Measurements from ENCODE around the gene CCDC47. TPM values are rescaled to one million over a fixed set of nuclear protein-coding genes. Genes with fewer than 3 reads are reported as not detected.

CCDC47 gene
- total and polyA plus RNA-seq, 2 donors (not counting 1 experiment from before 2014, with no cell fraction given), result 7.4 to 39.7 TPM

DNA sequence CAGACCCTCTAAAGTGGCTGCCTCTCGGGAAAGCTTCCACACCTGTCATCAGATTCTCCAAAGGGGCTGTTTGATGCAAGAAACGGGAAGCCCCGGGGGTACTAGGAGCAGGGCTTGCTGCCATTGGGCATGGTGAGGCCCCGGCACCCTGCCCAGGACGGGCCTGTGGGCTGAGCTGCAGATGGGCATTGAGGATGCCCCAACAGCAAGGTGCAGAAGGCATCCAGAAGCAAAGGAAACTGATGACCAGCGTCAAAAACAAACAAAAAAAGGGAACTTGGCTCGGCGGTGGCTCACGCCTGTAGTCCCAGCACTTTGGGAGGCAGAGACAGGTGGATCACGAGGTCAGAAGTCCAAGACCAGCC, 72.0 kb downstream of the CCDC47 start:
- DNase-seq, result peak; percentile 69
- H3K4me1 Mint-ChIP-seq, result peaks cover 68% of the 10 kb centered on the region
- H3K79me2 ChIP-seq (ENCODE audit: control insufficient read depth, insufficient read depth, low read length), result peaks cover 56% of the 10 kb centered on the region

More for the DNA sequence above, 72.0 kb downstream of the CCDC47 start:
- Histone ChIP-seq H3K9ac (ENCODE audit: low read length) (peak overlapping the region; percentile 64), H3K27ac (ENCODE audit: low read length in 2 of 2) (peak overlapping the region; percentile 77 to 95), H3K4me2 (replicated peaks; ENCODE audit: low read depth, low read length, poor library complexity, severe bottlenecking) (peak overlapping the region; percentile 99), H4K20me1 (ENCODE audit: control insufficient read depth, insufficient read depth, low read length, poor library complexity, severe bottlenecking) (peaks cover 43% of the 10 kb centered on the region), H2AFZ (ENCODE audit: insufficient read depth, low read depth, low read length, poor library complexity, severe bottlenecking) (peak overlapping the region; percentile 61), H3K4me1 (ENCODE audit: control insufficient read depth in 2 of 2, insufficient read depth in 2 of 2, low read length in 2 of 2) (peaks cover 59 to 66% of the 10 kb centered on the region in 2 donors), H3K9me3 (ENCODE audit: control extremely low read depth in 1 of 3, control insufficient read depth in 2 of 3, insufficient read depth in 1 of 3, low read length in 2 of 3) (peaks cover 0 to 6% (median 0%) of the 10 kb centered on the region in 3 donors), H3K27me3 (replicated peaks in 1 of 4; ENCODE audit: control extremely low read depth in 1 of 4, control insufficient read depth in 3 of 4, insufficient read depth in 4 of 4, low read length in 3 of 4) (no peaks in the 10 kb centered on the region), H3K36me3 (replicated peaks in 1 of 2; ENCODE audit: control extremely low read depth in 1 of 2, control insufficient read depth in 1 of 2, extremely low read depth in 1 of 2, insufficient read depth in 2 of 2, low read length in 1 of 2) (peaks cover 0 to 42% of the 10 kb centered on the region in 2 experiments), H3K4me3 (ENCODE audit: control extremely low read depth in 1 of 5, extremely low read depth in 1 of 5, insufficient read depth in 1 of 5, low read depth in 2 of 5, low read length in 4 of 5) (peak overlapping the region; percentile 53 to 98 (median 67))
- 9% methylated on average over 10 of the region's 10 CpGs for WGBS (ENCODE audit: insufficient coverage)
- intact Hi-C loops (cut with micrococcal nuclease), result loop anchor here (5.0 kb wide), 1 partner anchor 806 kb away; the partner anchor contains the start of genes CEP95 and DDX5
- POLR2A ChIA-PET, result interaction anchor here (0.5 to 10.6 kb wide), 12 partner anchors 9 to 805 kb away, joined by 4 to 113 read pairs (median 6); partner anchors contain the start of genes CCDC47, CEP95, DDX42 and DDX5
- H3K9me3 Mint-ChIP-seq (ENCODE audit: insufficient read depth), result no peaks in the 10 kb centered on the region
- TF ChIP-seq, protein P1, sequence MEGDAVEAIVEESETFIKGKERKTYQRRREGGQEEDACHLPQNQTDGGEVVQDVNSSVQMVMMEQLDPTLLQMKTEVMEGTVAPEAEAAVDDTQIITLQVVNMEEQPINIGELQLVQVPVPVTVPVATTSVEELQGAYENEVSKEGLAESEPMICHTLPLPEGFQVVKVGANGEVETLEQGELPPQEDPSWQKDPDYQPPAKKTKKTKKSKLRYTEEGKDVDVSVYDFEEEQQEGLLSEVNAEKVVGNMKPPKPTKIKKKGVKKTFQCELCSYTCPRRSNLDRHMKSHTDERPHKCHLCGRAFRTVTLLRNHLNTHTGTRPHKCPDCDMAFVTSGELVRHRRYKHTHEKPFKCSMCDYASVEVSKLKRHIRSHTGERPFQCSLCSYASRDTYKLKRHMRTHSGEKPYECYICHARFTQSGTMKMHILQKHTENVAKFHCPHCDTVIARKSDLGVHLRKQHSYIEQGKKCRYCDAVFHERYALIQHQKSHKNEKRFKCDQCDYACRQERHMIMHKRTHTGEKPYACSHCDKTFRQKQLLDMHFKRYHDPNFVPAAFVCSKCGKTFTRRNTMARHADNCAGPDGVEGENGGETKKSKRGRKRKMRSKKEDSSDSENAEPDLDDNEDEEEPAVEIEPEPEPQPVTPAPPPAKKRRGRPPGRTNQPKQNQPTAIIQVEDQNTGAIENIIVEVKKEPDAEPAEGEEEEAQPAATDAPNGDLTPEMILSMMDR (IDR thresholded peaks at IDR 0.05), result no peak
- no peak for TF ChIP-seq EZH2 (IDR thresholded peaks at IDR 0.05; ENCODE audit: borderline replicate concordance, insufficient read depth, low read depth, low read length, poor library complexity, severe bottlenecking)
- no peaks in the 10 kb centered on the region for H3K27me3 Mint-ChIP-seq
- peak overlapping the region; percentile 89 for H3K4me3 Mint-ChIP-seq
- ATAC-seq (ENCODE audit: low read depth), result no peak
- CTCF ChIA-PET, result interaction anchor here (1.0 to 4.0 kb wide), 5 partner anchors 9 to 74 kb away, joined by 3 to 26 read pairs (median 6); partner anchors contain the start of genes CCDC47 and STRADA
- H3K27ac Mint-ChIP-seq, result peak overlapping the region; percentile 99

Data from B cell (primary cell).